H1 (cell line): ENCODE results near the gene NPR1. TPM values are rescaled to one million over a fixed set of nuclear protein-coding genes. Genes with fewer than 3 reads are reported as not detected.
A peak's percentile ranks its signal among the peaks of the same experiment; 100 is the strongest.

Source experiments
- CTCF ChIA-PET: fragments of 300-600 bp; sonication (Branson Sonifier 250); formaldehyde crosslinking; loops from one replicate; lab custom pipeline; 2021; ENCODE audit not compliant: partially characterized antibody; lab: Charles Lee
- POLR2A ChIA-PET: fragments of 300-600 bp; sonication (Branson Sonifier 250); formaldehyde crosslinking; loops from one replicate; lab custom pipeline; 2021; ENCODE audit warnings: inconsistent platforms; ENCODE audit not compliant: partially characterized antibody; lab: Charles Lee
- DNase-seq, 2 experiments: peaks; one replicate each; pipeline versions ENCODE4 v3.0.0 to v3.0.0-alpha.2; 2010 to 2022; ENCODE audit warnings: low spot score in 2 of 2, low read depth in 1 of 2, mixed read lengths in 1 of 2
- FAIRE-seq: peaks from 2 replicates; lab custom pipeline; 2011; peaks lifted over from hg19 to GRCh38; lab: Jason Lieb, UNC
- H2AFZ ChIP-seq: 2 replicates; pipeline ENCODE4 v1.8.1; 2012; ENCODE audit warnings: low read length, inconsistent platforms
- H2AK5ac ChIP-seq: 2 replicates; pipeline ENCODE4 v1.6.1; 2013; ENCODE audit warnings: low read depth, low read length
- H2BK120ac ChIP-seq: replicated peaks from 2 replicates; pipeline ENCODE3; 2013; ENCODE audit warnings: low read depth, low read length, inconsistent platforms
- H2BK12ac ChIP-seq: 2 replicates; pipeline ENCODE4 v1.6.1; 2013; ENCODE audit warnings: low read depth, low read length
- H2BK15ac ChIP-seq: 2 replicates; pipeline ENCODE4 v1.6.1; 2013; ENCODE audit warnings: low read length
- H2BK20ac ChIP-seq: 2 replicates; pipeline ENCODE4 v1.6.1; 2013; ENCODE audit warnings: low read length
- H2BK5ac ChIP-seq: 2 replicates; pipeline ENCODE4 v1.6.1; 2013; ENCODE audit warnings: low read depth, low read length
- H3K14ac ChIP-seq: 2 replicates; pipeline ENCODE4 v1.6.1; 2013; ENCODE audit warnings: inconsistent platforms; ENCODE audit not compliant: insufficient read length
- H3K18ac ChIP-seq: 2 replicates; pipeline ENCODE4 v1.6.1; 2013; ENCODE audit warnings: low read length; ENCODE audit errors: extremely low read depth
- H3K23ac ChIP-seq: 2 replicates; pipeline ENCODE4 v1.6.1; 2013; ENCODE audit warnings: inconsistent platforms; ENCODE audit not compliant: insufficient read length
- H3K23me2 ChIP-seq: 2 replicates; pipeline ENCODE4 v1.6.1; 2013; ENCODE audit warnings: low read depth, low read length
- H3K27ac ChIP-seq: 2 replicates; pipeline ENCODE4 v1.6.1; 2011; ENCODE audit warnings: low read depth, low read length, inconsistent platforms
- H3K27me3 ChIP-seq, 4 experiments: replicated peaks in 1 of 4; 1 replicate in 1 of 4; 2 replicates in 3 of 4; pipeline versions ENCODE4 v1.6.1 to v1.8.1; 2011 to 2013; ENCODE audit warnings: low read length in 3 of 4, mild to moderate bottlenecking in 3 of 4, inconsistent platforms in 2 of 4, mixed read lengths in 2 of 4, moderate library complexity in 1 of 4; ENCODE audit not compliant: control insufficient read depth in 3 of 4, insufficient read depth in 3 of 4; ENCODE audit errors: extremely low read depth in 1 of 4
- H3K36me3 ChIP-seq, 4 experiments: 2 replicates each; pipeline versions ENCODE4 v1.6.1 to v1.8.1; 2011 to 2013; ENCODE audit warnings: mild to moderate bottlenecking in 4 of 4, low read length in 3 of 4, moderate library complexity in 2 of 4, control low read depth in 1 of 4, inconsistent platforms in 1 of 4; ENCODE audit not compliant: insufficient read depth in 4 of 4, control insufficient read depth in 2 of 4
- H3K4ac ChIP-seq: replicated peaks from 2 replicates; pipeline ENCODE3; 2013; ENCODE audit warnings: low read length, low read depth, mixed read lengths, inconsistent platforms; ENCODE audit not compliant: insufficient read length
- H3K4me1 ChIP-seq, 4 experiments: replicated peaks in 1 of 4; 1 replicate in 1 of 4; 2 replicates in 3 of 4; pipeline versions ENCODE4 v1.6.1 to v1.8.1; 2011 to 2013; ENCODE audit warnings: low read length in 3 of 4, inconsistent platforms in 2 of 4, mixed read lengths in 1 of 4; ENCODE audit not compliant: insufficient read depth in 4 of 4, control insufficient read depth in 3 of 4
- H3K4me2 ChIP-seq, 2 experiments: 2 replicates each; pipeline versions ENCODE4 v1.6.1 to v1.8.1; 2011 to 2013; ENCODE audit warnings: low read depth in 2 of 2, low read length in 2 of 2, control low read depth in 1 of 2, inconsistent platforms in 1 of 2, mild to moderate bottlenecking in 1 of 2; ENCODE audit not compliant: insufficient read depth in 1 of 2
- H3K4me3 ChIP-seq, 4 experiments: fragments of 200-600, 300-600 bp in 1 of 4; sonication (generic), shearing (Covaris generic), sonication (Bioruptor Twin) in 1 of 4; 2 replicates each; pipeline versions ENCODE4 v1.5.1 to v1.8.1; 2011 to 2016; ENCODE audit warnings: low read length in 4 of 4, low read depth in 3 of 4, control low read depth in 2 of 4, inconsistent platforms in 2 of 4, mild to moderate bottlenecking in 2 of 4, mixed read lengths in 1 of 4, moderate library complexity in 1 of 4; ENCODE audit not compliant: insufficient read depth in 2 of 4; ENCODE audit errors: extremely low read depth in 1 of 4
- H3K56ac ChIP-seq: replicated peaks from 2 replicates; pipeline ENCODE3; 2013; ENCODE audit warnings: low read depth, mild to moderate bottlenecking, mixed read lengths, low read length, inconsistent platforms; ENCODE audit not compliant: insufficient read length
- H3K79me1 ChIP-seq: 2 replicates; pipeline ENCODE4 v1.6.1; 2013; ENCODE audit warnings: low read depth, low read length, control low read depth
- H3K79me2 ChIP-seq, 2 experiments: 2 replicates each; pipeline versions ENCODE4 v1.6.1 to v1.8.1; 2012 to 2013; ENCODE audit warnings: low read length in 2 of 2, mild to moderate bottlenecking in 2 of 2, inconsistent platforms in 1 of 2; ENCODE audit not compliant: insufficient read depth in 2 of 2, control insufficient read depth in 1 of 2
- H3K9ac ChIP-seq, 4 experiments: replicated peaks in 1 of 4; 1 replicate in 1 of 4; 2 replicates in 3 of 4; pipeline versions ENCODE4 v1.6.1 to v1.8.1; 2011 to 2013; ENCODE audit warnings: low read depth in 3 of 4, low read length in 3 of 4, control low read depth in 2 of 4, mild to moderate bottlenecking in 2 of 4, moderate library complexity in 2 of 4, inconsistent platforms in 1 of 4; ENCODE audit errors: extremely low read depth in 1 of 4
- H3K9me3 ChIP-seq, 2 experiments: 2 replicates each; pipeline versions ENCODE4 v1.6.1 to v1.8.1; 2012 to 2013; ENCODE audit warnings: mild to moderate bottlenecking in 2 of 2, moderate library complexity in 2 of 2, control low read depth in 1 of 2, inconsistent platforms in 1 of 2, low read depth in 1 of 2, low read length in 1 of 2, mixed read lengths in 1 of 2; ENCODE audit not compliant: insufficient read depth in 2 of 2
- H4K20me1 ChIP-seq, 2 experiments: replicated peaks in 1 of 2; 2 replicates each; pipeline versions ENCODE3 to v1.8.1; 2011 to 2013; ENCODE audit warnings: inconsistent platforms in 2 of 2, low read length in 2 of 2, mild to moderate bottlenecking in 1 of 2; ENCODE audit not compliant: insufficient read depth in 2 of 2, control insufficient read depth in 1 of 2
- H4K5ac ChIP-seq: 2 replicates; pipeline ENCODE4 v1.6.1; 2013; ENCODE audit warnings: low read length, low read depth, mixed read lengths, inconsistent platforms; ENCODE audit not compliant: insufficient read length
- H4K8ac ChIP-seq: 2 replicates; pipeline ENCODE4 v1.8.0; 2013; ENCODE audit warnings: mild to moderate bottlenecking, moderate library complexity, low read length, inconsistent platforms; ENCODE audit not compliant: insufficient read depth; ENCODE audit errors: extremely low read depth
- H4K91ac ChIP-seq: replicated peaks from 2 replicates; pipeline ENCODE3; 2013; ENCODE audit warnings: low read length, mixed read lengths, inconsistent platforms; ENCODE audit not compliant: insufficient read length
- SRF ChIP-seq: IDR thresholded peaks from 2 replicates; pipeline ENCODE4 v1.6.1; 2011; ENCODE audit warnings: mild to moderate bottlenecking, low read depth, low read length, moderate library complexity
- WGBS, 2 experiments: shearing (Covaris generic) in 1 of 2; methylation state at CpG; one replicate each; pipeline versions ENCODE4 v1.1.6 to v1.1.7; 2013 to 2015; ENCODE audit warnings: low lambda C conversion rate in 2 of 2, mixed read lengths in 2 of 2, inconsistent platforms in 1 of 2, low coverage in 1 of 2, missing lambda C conversion rate in 1 of 2; ENCODE audit not compliant: insufficient replicate concordance in 2 of 2, insufficient coverage in 1 of 2, insufficient read length in 1 of 2; ENCODE audit errors: extremely low coverage in 1 of 2, missing lambda C conversion rate in 1 of 2; 5-methylcytosine and 5-hydroxymethylcytosine counted together
- polyA plus RNA-seq, 7 experiments: library from polyadenylated mRNA; depleted of rRNA in 3 of 7; stranded (reverse) in 5 of 7; unstranded in 2 of 7; fragments of >200 nt in 5 of 7; fragments of 200-250 nt in 2 of 7; gene quantifications; 1 replicate in 5 of 7; 2 replicates in 1 of 7; 4 replicates in 1 of 7; pipeline versions ENCODE4 v1.2.1 to v1.2.3, GENCODE V29; 2011 to 2013; ENCODE audit warnings: missing spikeins in 2 of 7, mixed read lengths in 2 of 7
- total RNA-seq: library from RNA; stranded (reverse); fragmentation: NEBNext Ultra II Directional; extraction: Animal tissue kit (Norgen Biotek cat#: 25700); gene quantifications from 2 replicates; pipeline ENCODE4 v1.2.1, GENCODE V29; 2021
- TF ChIP-seq, protein P1 (sequence below): IDR thresholded peaks from 2 replicates; pipeline ENCODE4 v1.6.1; 2012; ENCODE audit warnings: inconsistent platforms
- TF ChIP-seq, protein P2 (sequence below): IDR thresholded peaks from 2 replicates; pipeline ENCODE4 v1.6.1; 2012; ENCODE audit warnings: low read length, inconsistent platforms
- TF ChIP-seq, protein P3 (sequence below), 3 experiments: IDR thresholded peaks; 1 replicate in 2 of 3; 2 replicates in 1 of 3; pipeline versions ENCODE4 v1.5.1 to v1.6.1; 2011; ENCODE audit warnings: low read length in 3 of 3, mild to moderate bottlenecking in 3 of 3, inconsistent platforms in 2 of 3, low read depth in 1 of 3, moderate library complexity in 1 of 3; ENCODE audit not compliant: insufficient read depth in 1 of 3; ENCODE audit errors: control extremely low read depth in 1 of 3

Gene NPR1
- total and polyA plus RNA-seq, 2 of the 8 experiments (the other 6 are each of a cell fraction or from before 2014, with no cell fraction given) = 11.7 to 13.2 TPM

DNA sequence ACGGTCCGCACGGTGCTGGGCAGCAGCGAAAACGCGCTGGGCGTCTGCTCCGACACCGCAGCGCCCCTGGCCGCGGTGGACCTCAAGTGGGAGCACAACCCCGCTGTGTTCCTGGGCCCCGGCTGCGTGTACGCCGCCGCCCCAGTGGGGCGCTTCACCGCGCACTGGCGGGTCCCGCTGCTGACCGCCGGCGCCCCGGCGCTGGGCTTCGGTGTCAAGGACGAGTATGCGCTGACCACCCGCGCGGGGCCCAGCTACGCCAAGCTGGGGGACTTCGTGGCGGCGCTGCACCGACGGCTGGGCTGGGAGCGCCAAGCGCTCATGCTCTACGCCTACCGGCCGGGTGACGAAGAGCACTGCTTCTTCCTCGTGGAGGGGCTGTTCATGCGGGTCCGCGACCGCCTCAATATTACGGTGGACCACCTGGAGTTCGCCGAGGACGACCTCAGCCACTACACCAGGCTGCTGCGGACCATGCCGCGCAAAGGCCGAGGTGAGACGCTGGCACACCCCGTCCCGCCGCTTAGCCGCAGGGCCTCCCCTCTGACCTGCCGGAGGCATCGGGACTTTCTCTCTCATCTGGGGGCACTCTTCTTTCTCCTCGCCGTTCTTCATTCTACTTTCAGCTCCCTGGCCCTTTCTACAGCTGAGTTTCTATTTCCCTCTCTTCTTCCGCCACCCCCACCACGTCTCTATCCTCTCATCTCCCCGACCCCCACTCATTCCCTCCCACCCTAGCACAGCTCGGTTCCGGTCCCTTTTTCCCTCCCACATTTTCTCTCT lies 1.0 kb downstream of the NPR1 start:
- H3K56ac ChIP-seq = peak overlapping the region; percentile 62
- DNase-seq (peak in 1 of 2 experiments; percentile 68), FAIRE-seq (no peak)
- H4K5ac ChIP-seq = no peak overlapping the region
- ChIA-PET CTCF (interaction anchor here (0.6 to 14.0 kb wide), 14 partner anchors 8 to 495 kb away, joined by 3 to 190 read pairs (median 4); no protein-coding TSS in a partner anchor), POLR2A (interaction anchor here (0.6 to 4.0 kb wide), 15 partner anchors 17 to 312 kb away, joined by 3 to 17 read pairs (median 5); partner anchors contain the start of genes CHTOP, CREB3L4, INTS3 and RPS27)
- no peaks in the 10 kb centered on the region for H4K20me1 ChIP-seq
- H4K91ac ChIP-seq = peak overlapping the region; percentile 93
- H2BK15ac ChIP-seq = peak overlapping the region; percentile 92; the same call in 1 of the 2 replicates
- H3K27ac ChIP-seq = no peak overlapping the region
- H2BK20ac ChIP-seq = no peak overlapping the region
- H2AK5ac ChIP-seq = no peak overlapping the region
- WGBS, 2 experiments = 1% methylated on average over 56 of the region's 73 CpGs; no CpG with 5 or more reads in 1 of the 2 experiments
- H3K4me3 ChIP-seq = peak overlapping the region; percentile 38 to 76 (median 69)
- peak overlapping the region; percentile 45 for H2BK120ac ChIP-seq
- no peak overlapping the region for H3K23ac ChIP-seq
- H2BK5ac ChIP-seq = peak overlapping the region; percentile 80; the same call in 1 of the 2 replicates
- H2AFZ ChIP-seq = 0 out of 2 replicates have a peak overlapping the region, but pooled peaks have one; percentile 36
- no peaks in the 10 kb centered on the region for H3K79me1 ChIP-seq
- no peaks in the 10 kb centered on the region for H3K9me3 ChIP-seq
- peak overlapping the region; percentile 76 for H4K8ac ChIP-seq
- peaks cover 0 to 21% (median 9%) of the 10 kb centered on the region in 4 experiments; a peak in 5 of 7 replicates for H3K27me3 ChIP-seq
- peaks cover 26% of the 10 kb centered on the region for H3K23me2 ChIP-seq
- no peak overlapping the region for H3K14ac ChIP-seq
- H3K4ac ChIP-seq = peak overlapping the region; percentile 94
- peak overlapping the region; percentile 98; the same call in 1 of the 2 replicates for H2BK12ac ChIP-seq
- no peaks in the 10 kb centered on the region for H3K36me3 ChIP-seq
- peak overlapping the region in 2 of 4 experiments; percentile 36 to 38; a peak in 3 of 7 replicates for H3K9ac ChIP-seq
- H3K4me2 ChIP-seq = peak overlapping the region; percentile 82 to 97
- H3K79me2 ChIP-seq = no peaks in the 10 kb centered on the region
- H3K18ac ChIP-seq = peak overlapping the region; percentile 90
- peaks cover 3 to 9% (median 6%) of the 10 kb centered on the region in 4 experiments; a peak in 6 of 7 replicates for H3K4me1 ChIP-seq
- TF ChIP-seq, protein P1, sequence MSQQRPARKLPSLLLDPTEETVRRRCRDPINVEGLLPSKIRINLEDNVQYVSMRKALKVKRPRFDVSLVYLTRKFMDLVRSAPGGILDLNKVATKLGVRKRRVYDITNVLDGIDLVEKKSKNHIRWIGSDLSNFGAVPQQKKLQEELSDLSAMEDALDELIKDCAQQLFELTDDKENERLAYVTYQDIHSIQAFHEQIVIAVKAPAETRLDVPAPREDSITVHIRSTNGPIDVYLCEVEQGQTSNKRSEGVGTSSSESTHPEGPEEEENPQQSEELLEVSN = 0 out of 2 replicates have a peak, but pooled peaks have one; percentile 33
- TF ChIP-seq, protein P2, sequence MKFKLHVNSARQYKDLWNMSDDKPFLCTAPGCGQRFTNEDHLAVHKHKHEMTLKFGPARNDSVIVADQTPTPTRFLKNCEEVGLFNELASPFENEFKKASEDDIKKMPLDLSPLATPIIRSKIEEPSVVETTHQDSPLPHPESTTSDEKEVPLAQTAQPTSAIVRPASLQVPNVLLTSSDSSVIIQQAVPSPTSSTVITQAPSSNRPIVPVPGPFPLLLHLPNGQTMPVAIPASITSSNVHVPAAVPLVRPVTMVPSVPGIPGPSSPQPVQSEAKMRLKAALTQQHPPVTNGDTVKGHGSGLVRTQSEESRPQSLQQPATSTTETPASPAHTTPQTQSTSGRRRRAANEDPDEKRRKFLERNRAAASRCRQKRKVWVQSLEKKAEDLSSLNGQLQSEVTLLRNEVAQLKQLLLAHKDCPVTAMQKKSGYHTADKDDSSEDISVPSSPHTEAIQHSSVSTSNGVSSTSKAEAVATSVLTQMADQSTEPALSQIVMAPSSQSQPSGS = no peak
- TF ChIP-seq, protein P3, sequence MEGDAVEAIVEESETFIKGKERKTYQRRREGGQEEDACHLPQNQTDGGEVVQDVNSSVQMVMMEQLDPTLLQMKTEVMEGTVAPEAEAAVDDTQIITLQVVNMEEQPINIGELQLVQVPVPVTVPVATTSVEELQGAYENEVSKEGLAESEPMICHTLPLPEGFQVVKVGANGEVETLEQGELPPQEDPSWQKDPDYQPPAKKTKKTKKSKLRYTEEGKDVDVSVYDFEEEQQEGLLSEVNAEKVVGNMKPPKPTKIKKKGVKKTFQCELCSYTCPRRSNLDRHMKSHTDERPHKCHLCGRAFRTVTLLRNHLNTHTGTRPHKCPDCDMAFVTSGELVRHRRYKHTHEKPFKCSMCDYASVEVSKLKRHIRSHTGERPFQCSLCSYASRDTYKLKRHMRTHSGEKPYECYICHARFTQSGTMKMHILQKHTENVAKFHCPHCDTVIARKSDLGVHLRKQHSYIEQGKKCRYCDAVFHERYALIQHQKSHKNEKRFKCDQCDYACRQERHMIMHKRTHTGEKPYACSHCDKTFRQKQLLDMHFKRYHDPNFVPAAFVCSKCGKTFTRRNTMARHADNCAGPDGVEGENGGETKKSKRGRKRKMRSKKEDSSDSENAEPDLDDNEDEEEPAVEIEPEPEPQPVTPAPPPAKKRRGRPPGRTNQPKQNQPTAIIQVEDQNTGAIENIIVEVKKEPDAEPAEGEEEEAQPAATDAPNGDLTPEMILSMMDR (IDR thresholded peaks at IDR 0.05; ENCODE audit: control extremely low read depth in 1 of 3, insufficient read depth in 1 of 3, low read depth in 1 of 3, low read length in 3 of 3) = peak in 1 of 3 experiments; percentile 5; a peak in 1 of 4 replicates
- no peak for TF ChIP-seq SRF
